Transverse colon (tissue), 4 donors: ENCODE measurements around the gene PBX3. TPM values are rescaled to one million over a fixed set of nuclear protein-coding genes. Genes with fewer than 3 reads are reported as not detected.

Experiments
- DNase-seq: peaks from one replicate; pipeline ENCODE4 v3.0.0-alpha.2; 2019
- H3K27ac ChIP-seq, 4 donors: fragments of 200-600 bp; sonication (generic); 2 replicates each; pipeline ENCODE4 v1.5.1; 2016 to 2018; ENCODE audit warnings: inconsistent platforms in 4 of 4
- H3K27me3 ChIP-seq: fragments of 200-600 bp; sonication (generic); 2 replicates; pipeline ENCODE4 v1.5.1; 2017; ENCODE audit warnings: inconsistent platforms
- H3K36me3 ChIP-seq, 4 donors: fragments of 200-600 bp; sonication (generic); 2 replicates each; pipeline ENCODE4 v1.5.1; 2017 to 2019; ENCODE audit warnings: inconsistent platforms in 4 of 4
- H3K4me1 ChIP-seq, 4 donors: fragments of 200-600 bp; sonication (generic); 2 replicates each; pipeline ENCODE4 v1.5.1; 2017 to 2020; ENCODE audit warnings: inconsistent platforms in 4 of 4
- H3K4me3 ChIP-seq, 4 donors: fragments of 200-600 bp; sonication (generic); 1 replicate in 1 of 4; 2 replicates in 3 of 4; pipeline versions ENCODE4 v1.5.1 to v1.6.1; 2017 to 2019; ENCODE audit warnings: inconsistent platforms in 4 of 4
- H3K9me3 ChIP-seq, 2 donors: fragments of 200-600 bp; sonication (generic); 2 replicates each; pipeline ENCODE4 v1.5.1; 2017 to 2019; ENCODE audit warnings: inconsistent platforms in 2 of 2
- CTCF ChIP-seq, 5 experiments: fragments of 200-600 bp in 3 of 5; fragments of 450-650 bp in 2 of 5; sonication (generic) in 3 of 5; IDR thresholded peaks; 1 replicate in 2 of 5; 2 replicates in 3 of 5; pipeline ENCODE4 v1.5.1; 2016 to 2017; ENCODE audit warnings: antibody characterized with exemption in 5 of 5, inconsistent platforms in 3 of 5, mild to moderate bottlenecking in 2 of 5, moderate library complexity in 1 of 5
- EP300 ChIP-seq: sonication (generic); formaldehyde crosslinking; IDR thresholded peaks from one replicate; pipeline ENCODE4 v1.6.1; 2017; ENCODE audit warnings: antibody characterized with exemption, low read depth
- POLR2A ChIP-seq: fragments of 450-650 bp; IDR thresholded peaks from one replicate; pipeline ENCODE4 v1.6.1; 2016; ENCODE audit warnings: antibody characterized with exemption, mild to moderate bottlenecking, moderate library complexity
- POLR2AphosphoS5 ChIP-seq, 3 donors: sonication (generic); formaldehyde crosslinking; IDR thresholded peaks; one replicate each; pipeline ENCODE4 v1.6.1; 2016; ENCODE audit warnings: antibody characterized with exemption in 3 of 3
- WGBS, 2 donors: methylation state at CpG; one replicate each; pipeline ENCODE4 v1.1.5; 2018; ENCODE audit warnings: low coverage in 1 of 2; 5-methylcytosine and 5-hydroxymethylcytosine counted together
- in situ Hi-C, 4 donors: fragments of 200-750 bp; cut with MboI; loops; one replicate each; pipeline versions ENCODE4 v1.15.0 to v1.15.1; 2017; ENCODE audit warnings: low sequenced_read_pairs in 3 of 4, low pct_ligation_motif_present in 1 of 4, low pct_unique_long_range_greater_than_20kb in 1 of 4
- intact Hi-C: fragments of 100-400 bp; cut with DNase I; formaldehyde crosslinking; loops from one replicate; pipeline ENCODE4 v1.15.1; 2023; ENCODE audit warnings: low total_unique reads
- total RNA-seq, 4 donors: library from RNA; depleted of rRNA; stranded (reverse); fragments of >200 nt; gene quantifications; one replicate each; pipeline ENCODE4 v1.1.0, GENCODE V29; 2016

The PBX3 gene
- total RNA-seq, 4 donors from 2014 or later = 16.4 to 70.3 (median 20.4) TPM

DNA sequence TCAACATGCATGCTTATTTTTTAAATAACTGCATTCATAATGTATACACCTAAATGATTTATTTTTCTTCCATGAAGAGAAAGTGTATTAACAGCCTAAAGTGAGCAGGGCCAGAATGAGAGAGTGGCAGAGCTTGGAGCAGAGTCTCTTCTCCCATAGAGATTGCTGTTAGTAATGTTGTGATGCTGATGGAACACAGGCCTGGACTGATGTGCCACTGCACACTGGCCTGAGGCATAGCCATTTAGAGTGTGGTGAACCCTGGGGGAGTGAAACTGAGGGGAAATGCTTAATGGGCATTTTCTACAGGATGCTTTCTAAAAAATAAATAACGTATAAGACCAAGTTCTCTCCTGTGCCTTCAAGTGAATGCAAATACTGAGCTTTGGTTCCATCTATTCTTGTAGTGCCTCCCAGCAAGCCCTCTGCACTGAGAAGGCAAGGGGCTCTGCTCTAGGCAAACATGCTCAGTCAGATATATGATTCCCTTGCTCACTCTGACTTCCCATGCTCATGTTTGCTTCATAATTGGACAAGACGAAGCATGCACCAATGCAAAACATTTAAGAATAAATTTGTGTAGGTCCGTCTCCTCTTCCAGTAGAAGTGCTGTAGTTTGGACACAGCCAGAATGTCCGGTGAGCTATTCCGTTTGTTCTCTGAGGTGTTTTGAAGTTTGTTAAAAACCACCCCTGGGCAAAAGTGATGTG lies 185.7 kb downstream of the PBX3 start:
- no peak for DNase-seq
- TF ChIP-seq POLR2A = no peak
- no peak for TF ChIP-seq POLR2AphosphoS5 (IDR thresholded peaks at IDR 0.05)
- no peak for TF ChIP-seq CTCF (IDR thresholded peaks at IDR 0.05)
- TF ChIP-seq EP300 = no peak
- H3K4me3 ChIP-seq = no peak overlapping the region
- WGBS, 2 donors = 86 to 96% methylated on average over 5 of the region's 5 CpGs
- in situ Hi-C loops (no loop called here), intact Hi-C loops (no loop called here)
- peaks cover 0 to 7% (median 4%) of the 10 kb centered on the region in 4 donors for H3K4me1 ChIP-seq
- H3K27me3 ChIP-seq = no peaks in the 10 kb centered on the region
- no peaks in the 10 kb centered on the region for H3K9me3 ChIP-seq
- peak overlapping the region in 1 of 4 donors; percentile 20 for H3K27ac ChIP-seq
- no peaks in the 10 kb centered on the region for H3K36me3 ChIP-seq

GRCh38 chr9:125942125-125942524 lies 195.0 kb downstream of the PBX3 start:
- no peaks in the 10 kb centered on the region for H3K27me3 ChIP-seq
- peaks cover 0 to 4% of the 10 kb centered on the region in 2 donors for H3K9me3 ChIP-seq
- H3K27ac ChIP-seq = no peak overlapping the region
- DNase-seq = no peak
- 94 to 97% methylated on average over 2 to 3 of the region's 3 CpGs for WGBS, 2 donors
- in situ Hi-C loops = no loop called here
- H3K36me3 ChIP-seq = no peaks in the 10 kb centered on the region
- H3K4me1 ChIP-seq = no peaks in the 10 kb centered on the region
- intact Hi-C loops = no loop called here
- no peak overlapping the region for H3K4me3 ChIP-seq
- TF ChIP-seq EP300 (no peak), CTCF (IDR thresholded peaks at IDR 0.05) (no peak), POLR2A (no peak), POLR2AphosphoS5 (IDR thresholded peaks at IDR 0.05) (no peak)

- TF ChIP-seq CTCF (IDR thresholded peaks at IDR 0.05) (no peak), POLR2AphosphoS5 (IDR thresholded peaks at IDR 0.05) (no peak), EP300 (no peak), POLR2A (no peak)
- no peaks in the 10 kb centered on the region for H3K36me3 ChIP-seq
- no peak for DNase-seq
- H3K27me3 ChIP-seq = no peaks in the 10 kb centered on the region
- intact Hi-C loops (no loop called here), in situ Hi-C loops (no loop called here)
- H3K4me1 ChIP-seq = peaks cover 0 to 2% (median 0%) of the 10 kb centered on the region in 4 donors
- peaks cover 0 to 4% of the 10 kb centered on the region in 2 donors for H3K9me3 ChIP-seq
- no peak overlapping the region for H3K4me3 ChIP-seq
- WGBS, 2 donors = 75 to 93% methylated on average over 1 to 2 of the region's 2 CpGs
- H3K27ac ChIP-seq = no peak overlapping the region
Observed at GRCh38 chr9:125943831-125944230, 196.7 kb downstream of the PBX3 start.

- intact Hi-C loops (no loop called here), in situ Hi-C loops (no loop called here)
- no peak for DNase-seq
- Histone ChIP-seq H3K27me3 (no peaks in the 10 kb centered on the region), H3K4me3 (no peak overlapping the region), H3K4me1 (peaks cover 0 to 10% (median 6%) of the 10 kb centered on the region in 4 donors), H3K27ac (no peak overlapping the region), H3K9me3 (peaks cover 0 to 4% of the 10 kb centered on the region in 2 donors), H3K36me3 (no peaks in the 10 kb centered on the region)
- TF ChIP-seq EP300 (no peak), POLR2AphosphoS5 (IDR thresholded peaks at IDR 0.05) (no peak), POLR2A (no peak), CTCF (IDR thresholded peaks at IDR 0.05) (no peak)
Observed at GRCh38 chr9:125946397-125946796, 199.2 kb downstream of the PBX3 start.
